ENCODE data around the gene ULK4.

ULK4 gene

DNA sequence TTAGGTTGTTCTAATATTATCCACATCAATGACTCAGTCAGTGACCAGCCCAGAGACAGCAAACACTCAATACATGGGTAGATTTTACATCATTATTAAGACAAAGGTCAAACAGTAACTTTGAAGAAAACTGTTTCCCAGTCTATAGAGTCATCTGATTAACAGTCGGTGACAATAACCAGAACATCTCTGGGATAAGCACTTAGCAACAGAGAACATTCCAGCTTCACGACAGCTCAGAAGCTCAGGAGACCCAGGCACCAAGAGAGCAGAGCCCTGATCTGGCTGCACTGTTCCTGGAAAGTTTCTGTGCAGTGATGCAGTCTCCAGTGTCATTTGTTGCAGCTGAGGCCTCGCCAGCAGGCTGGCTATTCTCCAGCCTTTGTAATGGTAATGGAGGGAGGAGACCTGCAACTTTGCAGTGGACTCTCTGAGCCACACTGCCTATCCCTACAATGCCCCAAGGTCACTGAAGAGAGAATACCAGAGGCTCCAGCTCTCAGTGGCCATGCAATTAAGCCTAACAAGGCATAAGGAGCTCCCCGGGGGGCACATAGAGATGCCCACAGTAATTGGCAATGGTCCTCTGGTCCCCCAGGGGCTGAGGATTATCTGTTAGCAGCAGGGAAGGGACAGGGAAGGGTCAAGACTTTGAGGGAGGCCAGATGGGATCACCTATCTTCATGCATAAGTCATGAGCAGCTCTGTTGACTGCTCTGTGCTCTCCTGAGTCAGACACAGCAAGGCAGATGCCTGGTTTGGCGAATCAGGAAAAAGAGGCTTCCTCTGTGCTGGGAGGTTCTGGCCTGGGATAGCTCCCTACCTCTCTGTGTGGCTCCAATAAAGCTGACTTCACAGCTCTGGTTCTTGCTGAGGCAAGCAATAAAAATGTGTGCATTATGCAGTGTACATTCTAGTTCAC lies 599.0 kb downstream of the ULK4 start:
- DNase-seq (ENCODE audit: low read depth), result no peak

- no peak for DNase-seq (ENCODE audit: low read depth)
Measured at GRCh38 chr3:41357271-41357670, 604.6 kb downstream of the ULK4 start.

- no peak for DNase-seq (ENCODE audit: low read depth)
Measured at GRCh38 chr3:41356775-41357174, 605.1 kb downstream of the ULK4 start.

DNA sequence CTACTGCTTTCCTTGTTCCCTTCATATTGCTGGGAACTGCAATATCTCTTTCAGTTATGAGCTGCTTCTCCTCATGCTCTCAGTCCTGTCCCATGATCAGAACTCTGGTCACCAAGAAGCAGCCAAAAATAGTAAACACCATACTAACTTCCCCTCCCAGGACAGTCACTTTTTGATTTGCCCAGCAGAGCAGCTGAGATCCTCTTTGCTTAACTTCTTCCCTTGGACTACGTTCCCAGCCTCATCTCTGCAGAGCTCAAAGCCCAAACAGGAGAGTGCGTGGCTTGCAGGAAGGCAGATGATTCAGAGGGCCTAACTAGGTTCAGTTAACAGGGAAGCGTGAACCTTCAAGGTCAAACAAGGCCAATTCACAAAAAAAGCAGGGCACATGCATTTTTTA lies 609.4 kb downstream of the ULK4 start:
- DNase-seq (ENCODE audit: low read depth), result no peak

- DNase-seq (ENCODE audit: low read depth), result no peak
Measured at GRCh38 chr3:41350441-41350840, 611.5 kb downstream of the ULK4 start.

- DNase-seq (ENCODE audit: low read depth), result no peak
Measured at GRCh38 chr3:41348401-41348800, 613.5 kb downstream of the ULK4 start.

DNA sequence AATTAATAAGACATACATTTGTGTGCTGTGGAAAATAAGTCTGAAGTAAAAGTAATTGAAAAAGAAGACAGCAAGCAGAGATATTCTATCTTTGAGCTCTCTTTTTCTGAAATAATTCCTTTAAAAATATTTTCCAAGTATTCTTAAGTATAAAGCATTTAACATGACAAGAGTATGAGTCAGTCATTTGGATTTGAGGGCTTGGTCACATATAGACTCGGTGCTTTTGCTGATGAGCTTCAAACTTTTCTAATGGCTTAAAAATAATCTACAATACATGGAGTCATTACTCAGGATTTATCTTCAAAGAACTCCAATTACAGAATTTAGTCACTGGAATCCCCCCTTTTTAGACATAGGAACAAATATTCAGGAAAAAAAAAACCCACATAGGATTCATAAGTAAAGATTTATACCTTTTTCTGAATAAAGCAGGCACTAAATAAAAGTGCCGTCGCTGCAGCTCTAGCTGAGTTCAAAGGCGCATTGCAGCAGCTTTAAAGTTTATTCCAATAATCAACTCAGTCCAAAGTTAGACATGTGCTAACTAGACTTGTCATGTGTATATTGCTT lies 615.1 kb downstream of the ULK4 start:
- peak; percentile 17 for DNase-seq (ENCODE audit: low read depth)

- no peak for DNase-seq (ENCODE audit: low read depth)
Measured at GRCh38 chr3:41345788-41346187, 616.1 kb downstream of the ULK4 start.

- DNase-seq (ENCODE audit: low read depth), result no peak
Measured at GRCh38 chr3:41339758-41340157, 622.1 kb downstream of the ULK4 start.

- peak; percentile 39 for DNase-seq (ENCODE audit: low read depth)
Measured at GRCh38 chr3:41338276-41338675, 623.6 kb downstream of the ULK4 start.

- no peak for DNase-seq (ENCODE audit: low read depth)
Measured at GRCh38 chr3:41334426-41334825, 627.5 kb downstream of the ULK4 start.

DNA sequence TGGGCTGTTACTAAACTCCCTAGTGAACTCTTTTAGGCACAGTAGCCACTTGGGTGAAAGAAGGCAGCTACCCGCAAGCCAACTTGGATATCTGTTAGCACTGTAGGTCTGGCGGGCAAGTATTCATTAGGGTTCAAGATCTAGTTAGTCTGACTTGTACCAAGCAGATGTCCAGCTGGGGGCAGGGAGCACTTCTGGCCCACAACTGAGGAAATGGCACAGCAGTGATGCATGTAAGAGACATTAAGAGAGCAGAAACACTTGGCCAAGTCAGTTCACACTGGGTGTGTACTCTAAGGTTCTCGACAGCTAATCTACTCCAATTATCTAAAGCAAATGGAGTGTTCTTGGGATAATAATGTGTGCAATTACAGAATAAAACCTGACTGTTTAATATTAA lies 630.9 kb downstream of the ULK4 start:
- DNase-seq (ENCODE audit: low read depth), result no peak

GRCh38 chr3:41330465-41330864 lies 631.4 kb downstream of the ULK4 start:
- peak; percentile 18 for DNase-seq (ENCODE audit: low read depth)

DNA sequence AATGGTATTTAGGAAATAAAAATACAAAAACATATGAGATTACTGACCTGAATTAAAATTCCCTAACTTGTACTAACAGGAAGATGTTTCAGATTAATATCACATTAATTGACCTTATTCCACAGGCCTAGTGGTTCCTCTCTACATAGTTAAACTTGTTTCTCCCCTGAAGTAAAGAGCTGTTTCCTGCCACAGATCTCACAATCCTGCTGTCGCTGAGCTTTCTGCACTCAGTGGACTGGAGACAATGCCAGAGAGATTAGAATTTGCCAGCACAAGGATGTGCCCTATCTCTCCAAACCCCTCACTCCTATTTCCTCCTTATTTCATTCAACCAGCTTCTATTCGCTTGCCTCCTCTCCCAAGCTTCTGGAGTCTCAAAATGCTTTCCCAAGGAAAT lies 632.0 kb downstream of the ULK4 start:
- no peak for DNase-seq (ENCODE audit: low read depth)

GRCh38 chr3:41328926-41329325 lies 633.0 kb downstream of the ULK4 start:
- peak; percentile 34 for DNase-seq (ENCODE audit: low read depth)

DNA sequence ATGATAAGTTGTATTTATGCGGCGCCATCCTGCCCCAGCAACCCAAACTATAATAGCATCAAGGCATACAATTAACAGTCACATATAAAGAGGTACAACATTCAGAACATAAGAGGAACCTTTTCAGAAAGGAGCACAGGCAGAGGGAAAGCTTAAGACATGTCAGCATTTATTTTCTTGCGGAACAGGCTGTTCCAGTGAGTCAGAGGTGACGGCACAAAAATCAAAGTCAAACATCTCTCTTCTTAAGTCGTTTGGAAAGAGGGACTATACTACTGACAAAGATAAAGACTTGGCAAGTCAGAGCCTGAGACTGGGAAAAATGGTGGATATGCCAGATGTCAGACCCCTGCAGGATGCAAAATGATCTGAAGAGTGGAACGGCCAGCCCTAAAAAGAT lies 634.2 kb downstream of the ULK4 start:
- peak; percentile 62 for DNase-seq (ENCODE audit: low read depth)

DNA sequence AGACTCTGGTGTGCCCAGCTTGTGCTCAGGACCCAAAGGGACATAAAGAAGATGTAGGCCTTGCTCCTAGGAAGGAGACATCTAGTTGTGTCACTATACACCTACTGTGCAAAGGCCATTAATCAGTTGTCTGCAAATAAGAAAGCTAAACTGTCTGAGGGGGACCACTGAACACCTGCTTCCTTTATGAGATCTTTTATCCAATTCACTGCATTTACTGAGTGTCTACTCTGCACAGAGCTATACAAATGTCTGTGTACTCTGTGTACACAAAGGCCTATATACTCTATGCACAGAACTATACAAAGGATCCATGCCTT lies 637.8 kb downstream of the ULK4 start:
- no peak for DNase-seq (ENCODE audit: low read depth)

GRCh38 chr3:41323467-41324155 lies 638.3 kb downstream of the ULK4 start:
- no peak for DNase-seq (ENCODE audit: low read depth)

- no peak for DNase-seq (ENCODE audit: low read depth)
Measured at GRCh38 chr3:41321642-41321980, 640.3 kb downstream of the ULK4 start.

- no peak for DNase-seq (ENCODE audit: low read depth)
Measured at GRCh38 chr3:41320953-41321641, 640.8 kb downstream of the ULK4 start.

DNA sequence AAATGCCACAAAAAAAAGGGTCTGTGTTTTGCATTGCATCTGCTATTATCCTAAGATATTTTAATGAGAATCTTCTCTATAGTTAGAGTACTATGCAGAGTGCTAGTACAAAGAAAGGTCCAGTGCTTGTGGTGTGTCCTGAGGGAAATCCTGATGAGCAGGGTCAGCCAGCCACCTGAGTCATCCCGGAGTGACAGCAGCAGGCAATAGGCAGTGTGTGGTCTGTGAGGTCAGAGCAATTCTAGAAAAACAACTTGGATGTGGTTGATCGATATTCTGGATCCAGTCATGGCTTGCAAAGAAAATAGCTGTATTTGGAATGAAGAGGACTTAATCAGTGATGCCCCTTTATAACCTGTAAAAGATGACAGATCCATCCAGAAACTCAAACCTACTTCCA lies 643.4 kb downstream of the ULK4 start:
- DNase-seq (ENCODE audit: low read depth), result no peak

DNA sequence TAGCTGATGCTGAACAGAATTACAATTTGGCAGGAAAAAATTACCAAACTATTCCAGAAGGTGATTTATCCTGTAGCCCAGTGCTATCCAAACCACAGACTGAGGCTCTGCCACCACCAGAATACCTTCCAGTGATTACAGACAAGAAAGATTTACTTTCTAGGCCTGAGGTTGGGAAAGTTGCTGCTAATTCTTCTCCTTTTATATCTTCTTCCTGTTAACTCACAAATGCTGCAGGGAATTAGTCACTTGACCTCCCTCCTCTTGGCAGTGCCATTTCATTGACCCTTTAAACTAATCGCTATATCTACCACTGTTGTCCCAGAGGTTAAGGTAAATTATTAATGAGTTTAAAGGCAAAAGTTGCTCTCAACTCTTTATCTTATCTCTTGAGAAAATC lies 644.2 kb downstream of the ULK4 start:
- DNase-seq (ENCODE audit: low read depth), result peak; percentile 45

DNA sequence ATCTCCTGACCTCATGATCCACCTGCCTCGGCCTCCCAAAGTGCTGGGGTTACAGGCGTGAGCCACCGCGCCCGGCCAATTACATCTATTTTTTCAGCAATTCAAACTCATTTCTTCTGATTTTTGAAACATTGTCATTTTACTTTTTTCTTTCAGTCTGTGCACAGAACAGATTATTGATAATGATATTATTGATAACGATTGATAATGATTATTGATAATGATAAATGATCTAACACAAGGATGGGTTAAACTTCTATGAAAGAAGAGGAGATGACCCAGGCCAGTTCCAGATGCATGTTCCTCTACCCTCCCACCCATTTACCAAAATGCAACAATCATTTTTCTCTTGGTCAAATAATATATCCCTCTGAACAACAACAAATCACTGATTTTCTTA lies 644.6 kb downstream of the ULK4 start:
- DNase-seq (ENCODE audit: low read depth), result no peak
